Esophagus mucosa (tissue), 1 donor: ENCODE results near the gene OR51T1. TPM values are rescaled to one million over a fixed set of nuclear protein-coding genes. Genes with fewer than 3 reads are reported as not detected.
"Not testable (repeated sequence)": the region's sequence is repeated elsewhere in the genome, so short reads cannot be mapped to it uniquely, and the experiment has no call there.

Source experiments
- ATAC-seq: fragments of 200-7000 bp; cut with Tn5 transposase; one replicate; pipeline ENCODE4 v1.9.1; 2020
- total RNA-seq: library from RNA; stranded (reverse); gene quantifications from one replicate; pipeline ENCODE4 v1.2.4, GENCODE V29; 2023
- donor health status: DM: yes; HTN: yes; CAD: no.

OR51T1 gene
- total RNA-seq = not detected

- ATAC-seq = no peak
Measured at GRCh38 chr11:4881860-4882500, at the start of gene OR51T1. TSS of gene OR51T1 (plus strand) at chr11:4881900. CDS start at chr11:4881900, 0 bp downstream.

GRCh38 chr11:4839851-4840549, 41.7 kb upstream of the OR51T1 start:
- no peak for ATAC-seq

GRCh38 chr11:4848908-4849532, 32.7 kb upstream of the OR51T1 start, which contains the start of gene OR51S1:
TSS of gene OR51S1 (minus strand) at chr11:4849208. CDS start at chr11:4849208, 0 bp downstream.
- no peak for ATAC-seq

- ATAC-seq = no peak
Measured at GRCh38 chr11:4851033-4851432, 30.7 kb upstream of the OR51T1 start.

GRCh38 chr11:4854286-4854685, 27.4 kb upstream of the OR51T1 start:
- not testable (repeated sequence) for ATAC-seq

GRCh38 chr11:4862447-4863236, 19.1 kb upstream of the OR51T1 start:
- no peak for ATAC-seq

GRCh38 chr11:4863876-4864275, 17.8 kb upstream of the OR51T1 start:
- ATAC-seq = no peak

GRCh38 chr11:4865855-4866254, 15.8 kb upstream of the OR51T1 start:
- ATAC-seq = no peak

- ATAC-seq = no peak
Measured at GRCh38 chr11:4881188-4881587, 512 bp upstream of the OR51T1 start.

GRCh38 chr11:4882543-4882942, 843 bp downstream of the OR51T1 start:
- ATAC-seq = no peak

- no peak for ATAC-seq
Measured at GRCh38 chr11:4884361-4884760, 2.7 kb downstream of the OR51T1 start.

GRCh38 chr11:4886186-4886585, 4.5 kb downstream of the OR51T1 start:
- ATAC-seq = no peak

- no peak for ATAC-seq
Measured at GRCh38 chr11:4887591-4887990, 5.9 kb downstream of the OR51T1 start.

- no peak for ATAC-seq
Measured at GRCh38 chr11:4890279-4890678, 8.6 kb downstream of the OR51T1 start.

- peak; percentile 17 for ATAC-seq
Measured at GRCh38 chr11:4891996-4892640, 10.4 kb downstream of the OR51T1 start.

GRCh38 chr11:4903484-4903883, 21.8 kb downstream of the OR51T1 start, which contains the start of gene OR51A7:
TSS of gene OR51A7 (plus strand) at chr11:4903783. CDS start at chr11:4907370, 3,587 bp downstream.
- ATAC-seq = no peak

- no peak for ATAC-seq
Measured at GRCh38 chr11:4916581-4916980, 34.9 kb downstream of the OR51T1 start.

- ATAC-seq = no peak
Measured at GRCh38 chr11:4919250-4919649, 37.5 kb downstream of the OR51T1 start, which contains the start of gene OR51G2. TSS of gene OR51G2 (minus strand) at chr11:4919350. CDS start at chr11:4915663, 3,687 bp downstream.

GRCh38 chr11:4921796-4922195, 40.1 kb downstream of the OR51T1 start:
- ATAC-seq = no peak

GRCh38 chr11:4922304-4922703, 40.6 kb downstream of the OR51T1 start:
- ATAC-seq = no peak

- ATAC-seq = no peak
Measured at GRCh38 chr11:4924239-4924638, 42.5 kb downstream of the OR51T1 start, which contains the start of gene OR51G1. TSS of gene OR51G1 (minus strand) at chr11:4924339. CDS start at chr11:4924339, 0 bp downstream.

- no peak for ATAC-seq
Measured at GRCh38 chr11:4926608-4927007, 44.9 kb downstream of the OR51T1 start.
